IPS-18c (cell line): ENCODE data around the gene ESR1.
"Not testable (repeated sequence)": the region's sequence is repeated elsewhere in the genome, so short reads cannot be mapped to it uniquely, and the experiment has no call there.

ENCODE experiments used
- H3K4me3 ChIP-seq: 2 replicates; pipeline ENCODE4 v1.7.0; 2013; ENCODE audit warnings: low read depth, mild to moderate bottlenecking, low read length, moderate library complexity; ENCODE audit not compliant: insufficient read depth
- H3K9me3 ChIP-seq: one replicate; pipeline ENCODE4 v1.6.1; 2013; ENCODE audit warnings: mild to moderate bottlenecking, low read length, moderate library complexity; ENCODE audit not compliant: control insufficient read depth, insufficient read depth

Gene ESR1

DNA sequence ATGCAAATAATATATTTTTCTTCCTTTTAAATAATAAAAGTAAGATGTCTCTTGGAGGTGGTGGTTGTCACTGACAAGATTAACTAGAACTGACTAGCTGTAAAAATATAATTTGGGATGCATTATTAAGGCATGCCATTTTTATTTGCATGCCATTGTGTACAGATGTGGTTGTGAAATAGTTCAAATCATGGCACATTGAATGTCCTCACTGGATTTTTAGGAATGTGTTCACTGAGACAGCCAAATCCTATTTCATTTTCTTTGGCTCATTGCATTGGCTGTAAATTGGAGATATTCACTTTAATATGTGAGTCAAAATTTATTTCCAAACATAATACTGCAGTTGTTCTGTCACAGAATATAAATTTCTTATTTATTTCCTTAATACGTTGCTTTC, 62.3 kb downstream of the ESR1 start:
- H3K4me3 ChIP-seq, result no peak overlapping the region
- no peaks in the 10 kb centered on the region for H3K9me3 ChIP-seq

DNA sequence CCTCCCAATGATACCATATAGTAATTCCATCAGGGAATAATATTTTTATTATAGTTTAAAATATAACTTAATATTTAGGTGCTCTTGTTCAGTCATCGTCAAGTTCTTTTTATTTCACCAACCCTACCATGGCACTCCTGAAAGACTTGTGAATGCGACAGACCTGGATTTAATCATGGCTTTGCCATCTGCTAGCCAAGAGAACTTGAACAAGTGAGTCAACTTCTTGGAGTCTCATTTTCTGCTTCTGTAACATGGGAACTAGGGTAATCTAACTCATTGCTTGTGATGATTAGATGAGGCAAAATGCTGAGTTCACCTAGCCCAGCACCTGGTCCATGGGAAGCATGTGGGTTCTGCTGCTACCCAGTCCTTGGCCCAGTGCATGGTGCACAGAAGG, 62.9 kb downstream of the ESR1 start:
- Histone ChIP-seq H3K9me3 (no peaks in the 10 kb centered on the region), H3K4me3 (no peak overlapping the region)

- no peaks in the 10 kb centered on the region for H3K9me3 ChIP-seq
- no peak overlapping the region for H3K4me3 ChIP-seq
Observed at GRCh38 chr6:151875524-151875923, 68.0 kb downstream of the ESR1 start.

DNA sequence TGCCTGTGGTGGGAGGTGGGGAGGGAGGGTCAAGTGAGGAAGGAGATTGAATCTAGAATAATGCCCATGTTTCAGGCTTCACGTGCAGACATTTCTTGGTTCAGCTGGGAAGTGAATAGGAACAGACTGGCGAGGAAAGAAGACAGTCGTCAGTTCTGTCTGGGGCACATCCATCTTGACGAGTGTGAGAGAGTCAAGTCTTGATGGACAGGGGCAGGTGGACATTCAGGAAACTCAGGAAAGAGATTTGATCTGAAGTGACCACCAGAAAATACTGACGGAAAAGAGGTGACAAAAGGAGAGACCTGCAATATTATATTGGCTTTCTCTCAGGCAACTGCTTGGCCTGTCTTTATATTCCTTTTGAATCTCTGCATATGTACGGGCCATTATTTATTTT, 68.6 kb downstream of the ESR1 start:
- H3K9me3 ChIP-seq, result no peaks in the 10 kb centered on the region
- H3K4me3 ChIP-seq, result no peak overlapping the region

- Histone ChIP-seq H3K9me3 (no peaks in the 10 kb centered on the region), H3K4me3 (no peak overlapping the region)
Observed at GRCh38 chr6:151877458-151877857, 70.0 kb downstream of the ESR1 start.

DNA sequence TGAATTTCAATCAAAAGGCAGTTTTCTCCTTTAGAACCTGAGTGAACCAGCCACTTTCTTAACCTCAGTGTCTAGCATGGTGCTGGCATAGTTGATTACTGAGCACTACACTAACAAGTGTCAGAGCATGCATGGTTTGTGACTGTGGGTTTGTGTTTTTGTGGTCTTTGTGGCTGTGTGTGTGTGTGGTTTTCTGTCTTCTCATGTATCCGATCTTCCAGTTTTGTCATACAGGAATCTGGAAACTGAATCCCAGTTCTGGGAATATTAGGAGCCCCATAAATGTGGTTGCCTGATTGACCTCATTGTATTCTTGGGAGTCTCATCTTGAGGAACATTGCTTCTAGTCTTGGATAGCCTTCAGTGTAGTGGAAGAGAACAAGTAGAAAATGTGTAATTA, 73.7 kb downstream of the ESR1 start:
- no peaks in the 10 kb centered on the region for H3K9me3 ChIP-seq
- H3K4me3 ChIP-seq, result no peak overlapping the region

GRCh38 chr6:151882206-151882605, 74.7 kb downstream of the ESR1 start:
- no peak overlapping the region for H3K4me3 ChIP-seq
- no peaks in the 10 kb centered on the region for H3K9me3 ChIP-seq

DNA sequence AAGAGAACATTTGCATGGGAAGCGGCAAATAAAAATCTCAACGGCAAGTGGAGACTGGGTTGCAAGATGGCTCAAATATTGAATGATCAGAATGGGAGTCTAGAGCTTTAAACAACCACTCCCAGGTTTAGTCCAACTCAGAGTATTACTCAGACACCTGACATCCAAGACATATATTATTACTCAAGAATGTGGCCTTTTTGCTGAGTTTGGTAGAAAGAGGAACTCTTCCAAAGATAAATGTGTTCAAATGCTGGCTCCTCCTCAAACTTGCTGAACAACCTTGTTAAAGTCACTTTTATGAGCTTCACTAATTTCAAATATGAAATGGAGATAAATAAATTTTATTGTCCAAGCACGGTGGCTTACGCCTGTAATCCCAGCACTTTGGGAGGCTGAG, 77.8 kb downstream of the ESR1 start:
- H3K9me3 ChIP-seq, result no peaks in the 10 kb centered on the region
- H3K4me3 ChIP-seq, result no peak overlapping the region

GRCh38 chr6:151891524-151891923, 84.0 kb downstream of the ESR1 start:
- H3K4me3 ChIP-seq, result no peak overlapping the region
- H3K9me3 ChIP-seq, result no peaks in the 10 kb centered on the region

- H3K4me3 ChIP-seq, H3K9me3 ChIP-seq: not testable (repeated sequence)
Observed at GRCh38 chr6:151894426-151894825, 86.9 kb downstream of the ESR1 start.

- H3K4me3 ChIP-seq, H3K9me3 ChIP-seq: not testable (repeated sequence)
Observed at GRCh38 chr6:151899221-151899620, 91.7 kb downstream of the ESR1 start.

DNA sequence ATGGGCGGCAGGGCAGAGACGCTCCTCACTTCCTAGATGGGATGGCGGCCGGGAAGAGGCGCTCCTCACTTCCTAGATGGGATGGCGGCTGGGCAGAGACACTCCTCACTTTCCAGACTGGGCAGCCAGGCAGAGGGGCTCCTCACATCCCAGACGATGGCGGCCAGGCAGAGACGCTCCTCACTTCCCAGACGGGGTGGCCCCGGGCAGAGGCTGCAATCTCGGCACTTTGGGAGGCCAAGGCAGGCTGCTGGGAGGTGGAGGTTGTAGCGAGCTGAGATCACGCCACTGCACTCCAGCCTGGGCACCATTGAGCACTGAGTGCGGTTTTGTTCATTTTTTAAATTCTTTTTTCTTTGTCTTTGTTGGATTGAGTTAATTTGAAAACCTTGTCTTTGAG, 92.3 kb downstream of the ESR1 start:
- H3K9me3 ChIP-seq, H3K4me3 ChIP-seq: not testable (repeated sequence)

- H3K9me3 ChIP-seq, result no peaks in the 10 kb centered on the region
- H3K4me3 ChIP-seq, result no peak overlapping the region
Observed at GRCh38 chr6:151900256-151900655, 92.8 kb downstream of the ESR1 start.

DNA sequence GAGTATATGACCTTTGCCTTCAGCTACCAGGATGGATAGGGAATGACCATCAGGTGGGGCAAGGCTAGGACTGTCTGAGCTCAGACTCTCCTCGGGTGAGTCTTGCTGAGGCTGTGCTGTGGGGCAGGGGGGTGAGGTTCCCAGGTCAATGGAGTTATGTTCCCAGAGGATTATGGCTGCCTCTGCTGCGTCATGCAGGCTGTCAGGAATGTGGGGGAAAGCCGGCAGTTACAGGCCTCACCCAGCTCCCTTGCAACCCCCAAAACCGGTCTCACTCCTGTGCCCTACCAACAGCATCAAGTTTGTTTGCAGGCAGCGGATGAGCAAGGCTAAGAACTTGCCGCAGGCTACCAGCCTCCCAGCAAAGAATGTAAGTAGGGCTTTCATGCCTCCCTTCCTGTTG, 93.5 kb downstream of the ESR1 start:
- no peak overlapping the region for H3K4me3 ChIP-seq
- H3K9me3 ChIP-seq, result no peaks in the 10 kb centered on the region

- no peaks in the 10 kb centered on the region for H3K9me3 ChIP-seq
- no peak overlapping the region for H3K4me3 ChIP-seq
Observed at GRCh38 chr6:151904631-151905030, 97.1 kb downstream of the ESR1 start.

DNA sequence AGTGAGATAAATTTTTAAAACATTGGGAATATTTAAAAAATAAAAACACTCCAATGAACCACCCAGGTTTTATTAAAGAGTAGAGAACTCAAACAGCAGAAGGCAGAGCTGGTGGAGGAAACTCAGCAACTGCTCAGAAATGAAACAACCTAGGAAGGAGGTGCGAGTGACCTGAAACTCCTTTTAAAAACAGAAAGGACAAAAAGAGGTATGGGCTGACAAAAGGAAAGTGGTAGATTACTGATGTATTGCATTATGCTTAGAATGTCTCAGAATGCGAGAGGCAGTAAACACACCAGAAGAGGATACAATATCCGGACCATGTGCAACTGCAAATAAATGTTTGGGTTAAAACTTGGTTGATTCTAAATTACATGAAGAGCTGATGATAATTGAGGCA, 97.6 kb downstream of the ESR1 start:
- no peaks in the 10 kb centered on the region for H3K9me3 ChIP-seq

DNA sequence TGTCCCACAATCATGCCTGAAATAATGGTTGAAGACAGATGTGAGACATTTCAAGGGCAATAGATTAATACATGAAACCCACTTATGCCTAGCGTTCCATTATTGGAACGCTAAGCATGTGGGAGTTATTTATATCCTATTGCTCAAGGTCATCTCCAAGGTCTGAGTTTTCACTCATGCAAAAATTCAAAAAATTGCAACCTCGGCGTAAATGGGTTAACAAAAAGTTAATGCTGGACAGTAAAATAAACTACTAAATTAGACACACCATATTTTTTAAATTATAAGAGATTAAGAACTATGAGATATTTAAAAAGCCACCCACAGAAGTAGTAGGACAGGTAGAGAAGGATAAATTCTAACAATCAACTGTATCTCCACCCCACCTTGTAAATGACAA, 98.4 kb downstream of the ESR1 start:
- Histone ChIP-seq H3K9me3 (no peaks in the 10 kb centered on the region), H3K4me3 (no peak overlapping the region)

More for the DNA sequence above, 97.6 kb downstream of the ESR1 start:
- H3K4me3 ChIP-seq, result no peak overlapping the region

- H3K9me3 ChIP-seq, result no peaks in the 10 kb centered on the region
Observed at GRCh38 chr6:151911401-151911800, 103.9 kb downstream of the ESR1 start.

GRCh38 chr6:151914484-151914883, 107.0 kb downstream of the ESR1 start:
- no peaks in the 10 kb centered on the region for H3K9me3 ChIP-seq
- no peak overlapping the region for H3K4me3 ChIP-seq

More at GRCh38 chr6:151911401-151911800, 103.9 kb downstream of the ESR1 start:
- no peak overlapping the region for H3K4me3 ChIP-seq

GRCh38 chr6:151916075-151916474, 108.6 kb downstream of the ESR1 start:
- Histone ChIP-seq H3K4me3 (no peak overlapping the region), H3K9me3 (no peaks in the 10 kb centered on the region)
